Effector memory CD4-positive, alpha-beta T cell (primary cell): ENCODE measurements around the gene PPP4R3C.
"Not testable (repeated sequence)": the region's sequence is repeated elsewhere in the genome, so short reads cannot be mapped to it uniquely, and the experiment has no call there.

Source experiments
- DNase-seq, 3 donors: peaks; one replicate each; pipeline ENCODE4 v3.0.0-alpha.2; 2020
- H3K27ac ChIP-seq: 2 replicates; pipeline ENCODE4 v1.7.0; 2013; ENCODE audit warnings: mild to moderate bottlenecking, low read length, moderate library complexity; ENCODE audit not compliant: insufficient read depth, poor library complexity, severe bottlenecking
- H3K27me3 ChIP-seq: replicated peaks from 2 replicates; pipeline ENCODE4 v1.7.0; 2013; ENCODE audit warnings: mild to moderate bottlenecking, low read length; ENCODE audit not compliant: insufficient read depth, control insufficient read depth, poor library complexity, severe bottlenecking
- H3K36me3 ChIP-seq: 2 replicates; pipeline ENCODE4 v1.7.0; 2013; ENCODE audit warnings: mild to moderate bottlenecking, low read length, moderate library complexity; ENCODE audit not compliant: control insufficient read depth, insufficient read depth
- H3K4me1 ChIP-seq: 2 replicates; pipeline ENCODE4 v1.7.0; 2013; ENCODE audit warnings: low read length, mild to moderate bottlenecking; ENCODE audit not compliant: control insufficient read depth, insufficient read depth, poor library complexity, severe bottlenecking
- H3K4me3 ChIP-seq: 2 replicates; pipeline ENCODE4 v1.7.0; 2013; ENCODE audit warnings: low read length, low read depth, mild to moderate bottlenecking; ENCODE audit not compliant: insufficient read depth, poor library complexity, severe bottlenecking
- H3K9me3 ChIP-seq: 2 replicates; pipeline ENCODE4 v1.7.0; 2013; ENCODE audit warnings: mild to moderate bottlenecking, low read length, moderate library complexity; ENCODE audit not compliant: control insufficient read depth

Gene PPP4R3C

DNA sequence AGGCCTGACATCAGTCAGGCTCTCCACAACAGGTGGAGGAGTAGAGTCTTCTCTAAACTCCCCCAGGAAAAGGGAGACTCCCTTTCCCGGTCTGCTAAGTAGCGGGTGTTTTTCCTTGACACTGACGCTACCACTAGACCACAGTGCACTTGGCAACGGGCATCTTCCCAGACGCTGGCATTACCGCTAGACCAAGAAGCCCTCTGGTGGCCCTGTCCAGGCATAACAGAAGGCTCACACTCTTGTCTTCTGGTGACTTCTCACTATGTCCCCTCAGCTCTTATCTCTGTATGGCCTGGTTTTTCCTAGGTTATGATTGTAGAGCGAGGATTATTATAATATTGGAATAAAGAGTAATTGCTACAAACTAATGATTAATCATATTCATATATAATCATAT is 20.7 kb downstream of the PPP4R3C start:
- not testable (repeated sequence) for H3K27me3 ChIP-seq, H3K9me3 ChIP-seq, H3K36me3 ChIP-seq, H3K4me3 ChIP-seq, DNase-seq, H3K27ac ChIP-seq, H3K4me1 ChIP-seq

DNA sequence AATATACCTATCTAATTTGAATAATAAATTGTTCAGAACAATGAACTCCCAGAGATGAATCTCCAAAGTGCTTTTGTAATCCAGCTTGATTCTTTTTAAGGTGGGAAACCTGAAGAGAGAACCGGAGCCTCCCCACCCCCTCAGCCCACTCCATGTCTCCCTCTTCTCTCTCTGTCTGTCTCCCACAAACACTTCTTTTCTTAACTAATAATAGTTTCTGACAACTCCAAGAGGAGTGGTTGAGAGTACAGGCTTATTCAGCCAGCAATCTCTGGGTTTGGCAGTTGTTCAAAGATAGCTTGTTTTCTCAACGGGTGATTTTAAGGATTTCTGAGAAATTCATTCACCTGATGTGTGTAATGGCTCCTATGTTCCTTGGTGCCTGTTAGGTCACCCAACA is 23.4 kb downstream of the PPP4R3C start:
- Histone ChIP-seq H3K9me3 (no peaks in the 10 kb centered on the region), H3K4me3 (no peak overlapping the region), H3K27me3 (no peaks in the 10 kb centered on the region), H3K27ac (no peak overlapping the region), H3K4me1 (no peaks in the 10 kb centered on the region), H3K36me3 (no peaks in the 10 kb centered on the region)
- no peak for DNase-seq

DNA sequence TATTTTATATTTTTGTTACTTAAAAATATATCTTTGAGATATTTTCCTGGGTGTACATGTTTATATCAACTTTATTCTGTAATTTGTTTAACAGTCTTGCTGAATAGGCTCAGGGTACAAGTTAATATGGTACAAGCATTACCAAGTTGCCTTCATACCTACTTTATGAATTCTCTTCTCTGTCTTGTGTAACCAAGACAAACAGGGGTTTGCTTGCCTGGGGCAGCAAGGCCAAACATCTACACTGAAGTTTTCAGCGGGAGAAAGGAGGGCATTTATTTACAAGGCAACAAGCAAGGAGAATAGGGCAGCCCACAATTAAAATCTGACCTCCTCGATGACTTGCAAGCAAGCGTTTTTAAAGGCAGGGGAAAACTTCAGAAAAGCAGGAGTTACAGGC is 24.2 kb downstream of the PPP4R3C start:
- Histone ChIP-seq H3K27me3 (no peaks in the 10 kb centered on the region), H3K36me3 (no peaks in the 10 kb centered on the region), H3K9me3 (no peaks in the 10 kb centered on the region), H3K4me1 (no peaks in the 10 kb centered on the region), H3K27ac (no peak overlapping the region), H3K4me3 (no peak overlapping the region)
- DNase-seq: no peak

DNA sequence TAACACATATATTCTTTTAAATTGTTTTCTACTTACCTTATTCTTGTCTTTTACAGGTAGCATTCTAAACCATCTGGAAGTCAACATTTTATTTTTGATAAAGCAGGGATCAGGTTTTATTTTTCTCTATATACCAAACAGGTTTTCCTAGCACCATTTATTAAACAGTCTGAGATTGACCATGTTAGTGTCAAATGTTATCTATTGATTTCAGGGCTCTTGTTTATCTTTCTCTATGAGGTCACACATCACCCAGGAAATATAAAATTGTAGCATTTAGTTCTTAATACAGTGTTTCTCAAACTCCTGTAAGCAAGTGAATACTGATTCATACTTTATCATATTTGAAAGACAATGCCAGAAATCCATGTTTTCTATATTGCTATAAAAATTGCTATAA is 28.1 kb downstream of the PPP4R3C start:
- H3K4me1 ChIP-seq: no peaks in the 10 kb centered on the region
- no peak for DNase-seq
- H3K36me3 ChIP-seq: no peaks in the 10 kb centered on the region
- no peak overlapping the region for H3K27ac ChIP-seq
- no peaks in the 10 kb centered on the region for H3K9me3 ChIP-seq
- no peak overlapping the region for H3K4me3 ChIP-seq
- no peaks in the 10 kb centered on the region for H3K27me3 ChIP-seq
